ENCODE data around the gene CDCA5.

CDCA5 gene

DNA sequence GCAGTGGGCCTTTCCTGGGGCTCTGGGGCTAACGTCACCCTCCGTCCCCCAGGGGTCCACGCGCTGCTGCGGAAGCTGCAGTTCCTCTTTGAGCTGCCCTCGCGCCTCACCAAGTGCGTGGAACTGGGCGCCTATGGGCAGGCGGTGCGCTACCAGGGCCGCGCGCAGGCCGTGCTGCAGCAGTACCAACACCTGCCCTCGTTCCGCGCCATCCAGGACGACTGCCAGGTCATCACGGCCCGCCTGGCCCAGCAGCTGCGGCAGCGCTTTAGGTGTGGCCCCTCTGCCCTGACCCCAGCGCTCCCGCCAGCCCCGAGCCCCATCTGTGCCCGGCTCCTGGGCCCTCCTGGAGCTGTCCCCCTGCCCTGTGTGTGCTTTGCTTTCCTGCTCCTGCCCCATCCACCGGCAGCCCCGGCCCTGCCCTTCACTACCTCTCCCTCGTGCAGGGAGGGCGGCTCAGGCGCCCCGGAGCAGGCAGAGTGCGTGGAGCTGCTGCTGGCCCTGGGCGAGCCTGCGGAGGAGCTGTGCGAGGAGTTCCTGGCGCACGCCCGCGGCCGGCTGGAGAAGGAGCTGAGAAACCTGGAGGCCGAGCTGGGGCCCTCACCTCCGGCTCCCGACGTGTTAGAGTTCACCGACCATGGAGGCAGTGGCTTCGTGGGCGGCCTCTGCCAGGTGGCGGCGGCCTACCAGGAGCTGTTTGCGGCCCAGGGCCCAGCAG, 24.1 kb upstream of the CDCA5 start:
- no peak for DNase-seq (ENCODE audit: low read depth in 2 of 2)

DNA sequence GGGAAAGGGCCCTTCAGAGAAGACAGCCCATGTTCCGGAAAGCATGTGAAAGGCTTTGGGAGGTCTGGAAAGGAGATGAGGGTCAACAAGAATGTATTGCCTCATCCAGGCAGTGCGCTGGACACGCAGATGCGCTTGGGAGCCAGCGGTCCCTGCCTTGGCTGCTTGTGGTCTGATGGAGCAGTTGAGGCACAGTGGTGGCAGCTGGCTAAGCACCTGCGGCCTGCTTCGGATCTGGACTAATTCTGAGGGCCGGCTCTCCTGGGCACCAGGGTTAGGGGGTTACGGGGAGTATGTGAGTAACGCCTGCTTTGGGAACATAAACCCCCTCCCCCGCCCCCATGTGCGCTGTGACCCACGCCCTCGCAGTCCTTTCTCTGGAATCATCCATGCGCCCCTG, 23.2 kb upstream of the CDCA5 start:
- DNase-seq (ENCODE audit: low read depth in 2 of 2): no peak

DNA sequence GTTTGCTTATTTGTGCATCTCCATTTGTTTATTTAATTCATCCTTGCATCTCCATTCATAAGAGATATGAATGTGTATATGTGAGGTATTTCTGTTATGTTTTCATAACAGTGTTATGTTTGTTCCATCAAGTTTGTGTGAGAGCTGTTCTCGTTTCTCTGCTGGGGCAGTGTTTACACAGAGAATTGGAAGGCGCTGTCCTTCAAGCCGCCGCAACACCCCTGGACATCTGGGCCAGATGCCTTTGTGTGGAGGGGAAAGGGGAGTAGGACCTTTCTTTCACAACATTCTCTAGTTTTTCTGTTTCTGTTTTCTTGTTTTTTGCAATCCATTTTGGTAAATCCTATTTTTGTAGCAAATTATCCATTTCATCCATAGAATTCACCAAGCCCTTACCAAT, 20.8 kb upstream of the CDCA5 start:
- no peak for DNase-seq (ENCODE audit: low read depth in 2 of 2)

DNA sequence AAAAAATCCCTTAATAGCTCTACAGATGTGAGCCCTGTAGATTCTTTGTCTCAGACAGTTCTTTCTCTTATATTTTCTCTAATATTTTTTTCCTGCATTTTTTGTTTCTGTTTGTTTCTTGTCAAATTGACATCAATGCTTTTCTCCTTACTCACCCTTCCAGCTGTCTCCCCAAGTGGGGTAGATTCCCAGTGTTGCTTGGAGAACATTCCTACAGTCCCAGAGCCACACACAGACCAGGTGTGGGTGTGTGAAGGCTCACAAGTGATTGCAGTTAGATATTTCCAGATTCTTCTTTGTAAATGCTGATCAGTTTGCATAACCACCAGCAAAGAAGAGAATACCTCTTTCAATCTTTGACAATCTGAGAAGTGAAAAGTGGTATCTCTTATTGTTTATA, 19.6 kb upstream of the CDCA5 start:
- DNase-seq (ENCODE audit: low read depth in 2 of 2): no peak

DNA sequence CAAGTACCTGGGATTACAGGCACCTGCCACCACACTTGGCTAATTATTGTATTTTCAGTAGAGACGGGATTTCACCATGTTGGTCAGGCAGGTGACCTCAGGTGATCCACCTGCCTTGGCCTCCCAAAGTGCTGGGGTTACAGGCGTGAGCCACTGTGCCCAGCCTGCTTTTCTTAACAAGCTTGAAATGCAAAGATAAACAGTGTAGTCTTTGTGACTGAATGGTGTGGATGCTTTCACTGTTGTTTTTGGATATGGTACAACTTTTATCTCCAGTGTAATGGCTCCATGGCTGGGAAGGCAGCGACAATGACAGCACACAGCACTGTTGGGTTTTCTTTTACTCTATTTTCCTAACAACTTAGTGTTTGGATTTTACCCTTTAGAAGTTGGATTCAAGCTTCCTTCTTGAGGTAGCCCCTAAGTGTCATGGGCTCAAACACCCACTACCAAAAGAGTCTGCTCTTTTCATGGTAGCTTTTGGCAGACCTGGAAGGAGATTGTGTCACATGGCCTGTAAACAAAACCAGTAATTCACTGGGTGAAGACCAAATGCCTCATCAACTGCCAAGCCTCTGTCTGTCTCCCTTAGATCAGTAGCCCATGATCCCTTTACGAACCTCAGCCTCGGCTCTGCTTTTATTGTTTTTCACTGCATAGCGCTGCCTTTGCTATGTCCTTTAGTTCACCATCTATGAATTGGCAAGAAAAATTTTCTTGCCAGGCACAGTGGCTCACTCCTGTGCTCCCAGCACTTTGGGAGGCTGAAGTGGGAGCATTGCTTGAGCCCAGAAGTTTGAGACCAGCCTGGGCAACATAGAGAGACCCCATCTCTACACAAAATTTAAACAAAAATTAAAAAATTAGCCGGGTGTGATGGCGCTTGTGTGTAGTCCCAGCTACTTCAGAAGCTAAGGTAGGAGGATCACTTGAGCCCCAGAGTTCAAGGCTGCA, 18.6 kb upstream of the CDCA5 start:
- DNase-seq (ENCODE audit: low read depth in 2 of 2): no peak

DNA sequence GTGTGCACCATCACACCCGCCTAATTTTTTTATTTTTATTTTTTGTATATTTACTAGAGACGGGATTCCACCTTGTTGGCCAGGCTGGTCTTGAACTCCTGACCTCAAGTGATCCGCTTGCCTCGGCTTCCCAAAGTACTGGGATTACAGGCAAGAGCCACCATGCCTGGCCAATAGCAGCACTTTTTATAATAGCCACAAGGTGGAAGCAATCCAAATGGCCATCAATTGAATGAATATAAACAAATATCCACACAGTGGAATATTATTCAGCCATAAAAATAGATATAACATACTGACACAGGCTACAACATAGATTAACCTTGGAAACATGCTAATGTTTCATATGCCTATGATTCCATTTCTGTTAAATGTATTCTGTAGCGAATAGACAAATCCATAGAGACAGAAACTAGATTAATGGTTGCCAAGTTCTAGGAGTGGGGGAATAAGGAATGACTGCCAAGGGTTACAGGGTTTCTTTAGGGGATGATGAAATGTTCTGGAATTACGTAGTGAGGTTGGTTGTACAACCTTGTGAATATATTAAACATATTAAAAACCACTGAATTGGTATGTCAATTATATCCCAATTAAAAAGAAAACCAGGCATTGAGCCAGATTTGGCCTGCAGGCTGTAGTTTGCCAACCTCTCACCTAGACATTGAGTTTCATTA, 17.0 kb upstream of the CDCA5 start:
- DNase-seq (ENCODE audit: low read depth in 2 of 2): no peak

DNA sequence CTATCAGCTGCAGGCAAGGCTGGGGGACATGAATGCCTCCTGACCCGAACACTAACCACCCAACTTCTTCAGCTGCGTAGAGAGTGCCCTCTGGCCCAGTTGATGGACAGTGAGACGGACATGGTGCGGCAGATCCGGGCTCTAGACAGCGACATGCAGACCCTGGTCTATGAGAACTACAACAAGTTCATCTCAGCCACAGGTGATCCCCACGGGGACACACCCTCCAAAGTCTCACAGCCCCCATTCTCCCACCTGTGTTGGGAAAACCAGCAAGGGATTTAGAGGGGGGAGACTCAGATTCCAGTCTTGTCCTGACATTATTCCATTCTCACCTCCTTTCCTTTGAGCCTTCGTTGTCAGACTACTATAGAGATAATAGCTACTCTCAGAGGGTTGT, 13.1 kb upstream of the CDCA5 start:
- DNase-seq (ENCODE audit: low read depth in 2 of 2): no peak

DNA sequence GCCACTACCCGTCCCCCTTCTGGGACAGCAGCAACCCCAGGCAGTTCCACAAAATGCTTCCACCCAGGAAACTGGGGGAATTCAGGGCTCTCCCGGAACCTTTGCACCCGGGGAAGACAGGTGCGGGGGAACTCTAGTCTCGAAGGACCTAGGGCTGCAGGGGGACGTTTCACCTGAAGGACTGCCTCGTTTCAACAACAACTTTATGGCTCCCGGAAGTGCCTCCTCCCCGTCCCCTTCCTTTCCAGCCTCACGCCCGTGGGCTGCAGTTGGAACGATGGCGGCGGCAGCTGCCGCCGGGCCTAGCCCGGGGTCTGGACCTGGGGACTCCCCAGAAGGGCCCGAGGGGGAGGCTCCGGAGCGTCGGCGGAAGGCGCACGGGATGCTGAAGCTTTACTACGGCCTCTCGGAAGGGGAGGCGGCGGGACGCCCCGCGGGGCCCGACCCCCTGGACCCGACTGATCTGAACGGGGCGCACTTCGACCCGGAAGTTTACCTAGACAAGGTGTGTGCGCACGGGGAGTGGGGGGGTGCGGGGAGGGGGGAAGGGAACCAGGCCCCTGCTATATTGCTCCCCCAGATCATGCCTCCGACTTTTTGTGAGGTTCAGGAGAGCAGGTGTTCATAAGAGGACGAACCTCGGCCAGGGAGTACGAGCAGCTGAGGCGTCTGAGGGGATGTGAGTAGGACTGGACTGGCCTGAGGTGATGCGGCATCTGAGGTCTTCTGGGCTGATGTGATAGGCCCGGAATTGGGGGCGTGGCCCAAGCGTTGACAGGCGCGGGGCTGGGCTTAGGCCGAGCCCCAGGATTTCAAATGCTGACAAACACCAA, 12.3 kb upstream of the CDCA5 start, which contains the start of gene VPS51:
VPS51 (plus strand) TSS at position 241 of the 833 bp plus-strand sequence; CDS start at position 278, 37 bp downstream.
- peak; percentile 80 for DNase-seq (ENCODE audit: low read depth in 2 of 2)

DNA sequence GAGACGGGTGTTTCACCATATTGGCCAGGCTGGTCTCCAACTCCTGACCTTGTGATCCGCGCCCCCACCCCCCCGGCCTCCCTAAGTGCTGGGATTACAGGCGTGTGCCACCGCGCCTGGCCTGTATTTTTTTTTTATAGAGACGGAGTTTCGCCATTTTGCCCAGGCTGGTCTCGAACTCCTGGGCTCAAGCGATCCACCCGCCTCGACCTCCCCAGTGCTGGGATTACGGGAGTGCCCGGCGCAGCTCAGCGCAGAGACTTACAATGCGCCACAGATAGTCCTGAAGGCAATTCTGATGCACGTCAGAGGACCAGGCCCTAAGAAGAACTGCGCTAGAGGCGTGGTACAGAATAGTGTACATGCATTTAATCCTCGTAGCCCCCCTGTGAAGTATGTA, 11.6 kb upstream of the CDCA5 start:
- no peak for DNase-seq (ENCODE audit: low read depth in 2 of 2)

DNA sequence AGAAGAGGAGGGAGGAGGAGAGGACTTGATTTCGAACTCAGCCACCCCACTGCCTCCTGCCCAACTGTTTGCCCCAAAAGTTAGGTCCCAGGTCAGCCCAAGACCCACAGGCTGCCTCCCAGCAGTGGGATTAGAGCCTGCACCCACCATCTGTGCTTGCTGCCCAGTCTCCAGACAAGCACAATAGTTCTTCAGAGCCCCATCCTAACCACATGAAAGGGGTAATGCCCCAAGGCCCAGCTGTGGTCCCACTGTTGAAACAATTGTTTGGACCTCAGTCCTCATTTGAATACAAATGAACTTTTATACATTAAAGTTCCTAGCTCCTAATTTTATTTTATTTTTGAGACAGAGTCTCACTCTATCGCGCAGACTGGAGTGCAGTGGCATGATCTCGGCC, 6.8 kb upstream of the CDCA5 start:
- DNase-seq (ENCODE audit: low read depth in 2 of 2): no peak

DNA sequence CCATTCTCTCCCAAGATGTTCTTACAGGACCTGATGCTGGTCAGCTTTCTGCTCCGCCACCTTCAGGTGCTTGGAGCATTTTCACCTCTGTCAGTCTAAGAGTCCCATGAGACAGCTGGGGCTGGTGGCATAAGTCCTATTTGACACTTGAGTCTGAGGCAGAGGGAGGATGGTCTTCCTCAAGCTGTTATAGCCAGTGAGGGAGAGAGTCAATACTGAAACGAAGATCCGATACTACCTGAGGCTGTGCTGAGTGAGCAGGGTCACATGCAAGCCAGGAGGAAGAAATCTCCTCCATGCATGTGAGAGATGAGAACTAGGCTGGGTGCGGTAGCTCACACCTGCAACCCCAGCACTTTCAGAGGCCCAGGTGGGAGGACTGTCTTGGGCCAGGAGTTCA, 5.8 kb upstream of the CDCA5 start:
- DNase-seq (ENCODE audit: low read depth in 2 of 2): no peak

DNA sequence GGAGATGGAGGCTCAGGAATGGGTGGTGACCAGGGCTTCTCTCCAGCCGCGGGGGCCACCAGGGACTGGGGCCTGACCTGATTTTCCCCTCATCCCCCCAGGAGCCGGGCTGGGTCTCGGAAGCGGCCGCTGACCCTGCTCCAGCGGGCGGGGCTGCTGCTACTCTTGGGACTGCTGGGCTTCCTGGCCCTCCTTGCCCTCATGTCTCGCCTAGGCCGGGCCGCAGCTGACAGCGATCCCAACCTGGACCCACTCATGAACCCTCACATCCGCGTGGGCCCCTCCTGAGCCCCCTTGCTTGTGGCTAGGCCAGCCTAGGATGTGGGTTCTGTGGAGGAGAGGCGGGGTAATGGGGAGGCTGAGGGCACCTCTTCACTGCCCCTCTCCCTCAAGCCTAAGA, 4.0 kb upstream of the CDCA5 start:
- DNase-seq (ENCODE audit: low read depth in 2 of 2): no peak

DNA sequence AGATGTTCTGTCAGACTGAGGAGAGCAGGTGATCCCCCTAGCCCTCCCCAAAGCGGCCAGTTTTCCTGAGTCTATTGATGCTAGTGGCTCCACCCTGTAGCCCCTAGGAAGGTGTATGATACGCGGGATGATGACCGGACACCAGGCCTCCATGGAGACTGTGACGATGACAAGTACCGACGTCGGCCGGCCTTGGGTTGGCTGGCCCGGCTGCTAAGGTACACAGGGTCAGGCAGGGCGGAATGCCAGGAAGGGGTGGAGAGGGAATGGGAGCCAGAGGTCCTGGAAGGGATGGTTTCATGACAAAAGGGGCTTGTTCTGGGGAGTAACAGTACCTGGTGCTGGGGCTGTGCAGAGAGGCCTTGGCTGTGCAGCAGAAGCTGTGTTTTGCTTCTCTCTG, 3.4 kb upstream of the CDCA5 start:
- DNase-seq (ENCODE audit: low read depth in 2 of 2): no peak

DNA sequence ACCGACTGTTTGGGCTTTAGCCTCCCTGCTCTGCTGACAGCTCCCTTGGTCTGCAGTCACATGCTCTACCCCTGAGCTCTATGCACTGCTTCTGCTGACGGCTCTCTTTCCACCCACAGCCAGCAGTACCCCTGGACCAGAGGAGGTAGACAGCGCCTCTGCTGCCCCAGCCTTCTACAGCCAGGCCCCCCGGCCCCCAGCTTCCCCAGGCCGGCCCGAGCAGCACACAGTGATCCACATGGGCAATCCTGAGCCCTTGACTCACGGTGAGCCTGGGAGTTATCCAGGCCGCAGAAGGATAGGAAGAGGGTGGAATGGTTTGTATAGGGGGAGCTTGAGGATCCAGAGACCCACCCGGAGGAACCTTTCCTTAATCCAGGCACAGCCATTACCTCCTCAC, 3.0 kb upstream of the CDCA5 start:
- DNase-seq (ENCODE audit: low read depth in 2 of 2): no peak

DNA sequence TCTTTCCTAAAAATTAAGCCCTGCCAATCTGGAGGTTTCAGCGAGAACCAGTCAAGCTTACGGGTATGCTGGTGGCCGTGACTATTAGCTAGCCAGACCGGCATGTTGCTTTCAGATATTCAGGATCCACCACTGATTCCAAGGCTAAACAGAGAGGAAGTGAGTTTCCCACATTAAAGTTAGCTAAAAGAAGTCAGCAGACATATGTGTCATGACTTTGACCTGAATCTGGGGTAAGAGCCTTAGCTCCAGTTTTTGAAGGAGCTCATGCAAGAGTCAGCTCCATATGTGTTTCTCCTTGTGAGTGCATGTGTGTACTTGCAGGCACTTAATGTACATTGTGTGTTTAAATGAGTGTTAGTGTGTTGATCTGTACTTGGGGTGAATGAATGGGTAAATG, 1.6 kb upstream of the CDCA5 start:
- DNase-seq (ENCODE audit: low read depth in 2 of 2): no peak

DNA sequence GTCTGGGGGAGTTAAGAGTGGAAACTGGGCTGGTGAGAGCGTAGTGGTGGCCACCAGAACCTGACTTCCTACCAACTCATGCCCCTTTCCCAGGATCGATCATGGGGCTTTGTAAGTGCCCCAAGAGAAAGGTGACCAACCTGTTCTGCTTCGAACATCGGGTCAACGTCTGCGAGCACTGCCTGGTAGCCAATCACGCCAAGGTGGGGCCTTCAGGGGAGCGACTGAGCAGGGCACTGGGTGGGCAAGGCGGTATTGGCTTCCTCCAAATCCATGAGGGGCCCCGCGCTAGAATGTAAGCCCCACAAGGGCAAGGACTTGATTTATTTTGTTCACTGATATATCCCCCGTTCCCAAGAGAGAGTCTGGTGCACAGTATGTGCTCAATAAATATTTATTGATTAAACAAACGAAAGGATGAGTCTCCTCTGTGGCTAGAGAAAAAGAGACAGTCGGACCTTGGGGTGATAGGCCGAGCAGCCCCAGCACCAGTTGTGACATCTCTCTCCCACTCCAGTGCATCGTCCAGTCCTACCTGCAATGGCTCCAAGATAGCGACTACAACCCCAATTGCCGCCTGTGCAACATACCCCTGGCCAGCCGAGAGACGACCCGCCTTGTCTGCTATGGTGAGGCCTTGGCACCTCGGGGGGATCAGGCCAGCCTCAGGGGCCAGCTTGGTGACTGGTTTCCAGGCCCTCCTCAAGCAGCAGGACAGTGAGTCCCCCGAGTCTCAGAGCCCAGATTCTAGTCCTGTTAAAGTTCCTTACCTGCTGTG, 947 bp upstream of the CDCA5 start:
- no peak for DNase-seq (ENCODE audit: low read depth in 2 of 2)

DNA sequence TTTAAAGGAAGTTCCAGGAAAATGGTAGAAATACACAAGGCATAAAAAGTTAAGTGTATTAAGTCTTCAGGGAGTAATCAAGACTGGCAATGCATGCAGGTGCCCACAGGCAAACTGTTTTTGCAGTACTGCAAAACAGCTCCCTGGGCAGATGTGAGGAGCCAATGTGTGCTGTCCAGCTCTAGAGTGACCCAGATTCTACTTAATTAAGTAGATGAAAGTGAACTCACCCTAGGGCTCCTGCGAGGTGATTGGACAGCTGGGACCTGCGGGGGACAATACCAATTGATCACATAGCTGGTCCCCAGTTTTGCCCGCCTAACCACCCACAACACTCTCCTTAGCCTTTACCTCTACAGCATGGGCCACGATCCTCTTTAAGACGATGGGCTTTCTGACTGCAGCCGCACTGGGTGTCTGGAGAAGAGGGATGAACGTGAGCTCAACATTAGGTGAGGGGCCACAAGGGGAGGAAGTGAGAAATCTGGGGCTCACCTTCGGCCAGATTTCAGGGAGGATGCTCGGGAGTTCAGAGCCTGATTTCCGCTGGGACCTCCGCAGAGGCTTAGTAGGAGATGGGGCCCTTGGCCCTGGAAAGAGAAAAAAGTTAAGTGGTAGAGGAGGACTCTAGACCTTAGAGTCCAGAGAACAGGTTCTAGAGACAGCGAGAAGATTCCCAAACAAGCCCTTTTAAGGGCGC, 556 bp downstream of the CDCA5 start:
- DNase-seq (ENCODE audit: low read depth in 2 of 2): no peak

DNA sequence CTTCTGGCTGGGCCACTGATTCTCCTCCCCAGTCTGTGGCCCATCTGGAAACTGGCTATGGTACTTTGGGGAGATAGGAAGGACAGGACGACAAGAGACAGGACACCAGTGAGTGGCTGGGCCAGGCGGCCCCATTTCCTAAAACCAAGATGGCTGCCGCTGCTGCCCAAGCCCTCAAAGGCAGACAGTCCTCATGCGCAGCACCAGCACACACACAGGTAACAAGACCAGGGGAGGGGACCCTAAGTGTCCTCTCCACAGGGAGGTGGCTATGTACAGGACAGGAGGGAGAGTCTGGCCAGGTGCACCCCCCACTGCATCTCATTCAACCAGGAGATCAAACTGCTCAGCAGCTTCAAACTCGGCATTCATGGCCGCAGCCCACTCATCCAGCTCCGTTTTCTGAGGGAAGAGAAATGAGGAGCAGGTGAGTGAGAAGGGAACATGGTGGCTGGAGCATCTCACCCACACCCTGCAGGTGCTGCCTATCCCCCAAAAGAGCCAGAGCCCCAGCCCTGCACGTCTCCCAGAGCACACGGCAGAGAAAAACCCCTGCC, 5.0 kb downstream of the CDCA5 start:
- DNase-seq (ENCODE audit: low read depth in 2 of 2): no peak

DNA sequence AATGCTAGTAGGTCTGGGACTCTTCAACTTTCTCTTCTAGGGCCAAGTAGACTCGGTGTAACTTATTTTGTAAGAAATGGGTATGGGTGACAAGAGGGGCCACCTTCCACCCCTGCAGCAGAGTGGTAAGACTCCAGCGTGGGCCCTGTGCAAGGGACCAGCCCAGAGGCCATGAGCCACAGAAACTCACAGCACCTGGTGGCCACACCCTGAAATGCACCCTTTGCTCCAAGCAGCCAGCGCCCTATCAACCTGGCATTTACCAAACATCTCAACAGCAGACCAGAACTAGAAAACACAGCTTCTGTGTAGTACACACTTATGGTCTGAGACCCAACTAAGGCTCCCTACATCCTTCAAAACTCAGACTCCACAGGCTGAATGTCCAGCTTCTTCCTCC, 5.7 kb downstream of the CDCA5 start:
- DNase-seq (ENCODE audit: low read depth in 2 of 2): peak; percentile 34 to 53

DNA sequence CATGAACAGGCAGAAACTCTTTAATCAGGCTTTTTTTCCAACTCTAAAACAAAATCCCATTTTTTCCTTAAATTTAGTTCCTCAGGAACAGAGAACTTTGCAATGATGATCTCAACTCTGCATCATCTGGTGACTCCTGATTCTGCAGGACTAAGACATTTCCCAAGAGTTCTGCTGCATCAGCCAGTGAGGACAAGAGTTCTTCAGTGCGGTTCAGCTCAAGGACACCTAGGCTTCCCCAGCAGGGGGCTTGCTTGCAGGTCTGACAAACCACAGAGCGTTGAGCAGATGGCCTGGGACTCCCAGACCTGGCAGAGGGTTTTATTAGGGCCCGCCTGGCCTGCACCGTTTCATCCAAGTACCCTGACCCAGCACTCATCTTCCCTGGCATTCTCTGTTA, 6.4 kb downstream of the CDCA5 start:
- DNase-seq (ENCODE audit: low read depth in 2 of 2): no peak

Data from stimulated activated CD4-positive, alpha-beta T cell treated with anti-CD3 and anti-CD28 coated beads, Interleukin-15, amount 100 ng/mL, for 48 hours (primary cell).